ENCODE measurements around the gene CXCL3. TPM values are rescaled to one million over a fixed set of nuclear protein-coding genes. Genes with fewer than 3 reads are reported as not detected.
A peak's percentile ranks its signal among the peaks of the same experiment; 100 is the strongest.

Gene CXCL3
- total and polyA plus RNA-seq, 9 of the 15 experiments (the other 6 are each of a cell fraction or from before 2014, with no cell fraction given) = 2.3 to 8.9 (median 6.1) TPM

GRCh38 chr4:74038425-74039314 is at the start of gene CXCL3 (continued):
- TF ChIP-seq NELFE (IDR thresholded peaks at IDR 0.05; ENCODE audit: insufficient read depth, insufficient read length) (no peak), FOXM1 (IDR thresholded peaks at IDR 0.05; ENCODE audit: low read depth) (no peak), FOXM1 (CRISPR knock-in tag; IDR thresholded peaks at IDR 0.05; ENCODE audit: low read depth) (no peak), HMG20A (CRISPR knock-in tag; conservative IDR thresholded peaks at IDR 0.05) (no peak), ARNT (IDR thresholded peaks at IDR 0.05) (no peak; a peak in 1 of 4 replicates), POLR2AphosphoS5 (IDR thresholded peaks at IDR 0.05; ENCODE audit: control insufficient read depth, insufficient read depth, low read depth, low read length) (peak; percentile 59), MCM3 (IDR thresholded peaks at IDR 0.05) (no peak), ZKSCAN3 (CRISPR knock-in tag; IDR thresholded peaks at IDR 0.05) (no peak), CCAR2 (IDR thresholded peaks at IDR 0.05; ENCODE audit: low read depth, low read length) (no peak), LCOR (CRISPR knock-in tag; IDR thresholded peaks at IDR 0.05) (no peak), ATF7 (IDR thresholded peaks at IDR 0.05) (peak; percentile 66; the same call in 1 of the 2 replicates), NFATC3 (IDR thresholded peaks at IDR 0.05) (no peak), PHTF2 (CRISPR knock-in tag; IDR thresholded peaks at IDR 0.05) (no peak), GABPB1 (CRISPR knock-in tag; IDR thresholded peaks at IDR 0.05) (peak; percentile 38; the same call in 1 of the 2 replicates), ZBTB26 (CRISPR knock-in tag; IDR thresholded peaks at IDR 0.05) (0 out of 2 replicates have a peak, but pooled peaks have one; percentile 3), BMI1 (IDR thresholded peaks at IDR 0.05; ENCODE audit: low read length) (no peak), RBM25 (IDR thresholded peaks at IDR 0.05; ENCODE audit: low read depth, low read length, severe bottlenecking) (no peak), HMGN3 (IDR thresholded peaks at IDR 0.05; ENCODE audit: borderline replicate concordance, extremely low read depth, insufficient read length, low read depth, low read length) (peak; percentile 79), KDM1A (IDR thresholded peaks at IDR 0.05) (no peak), ZNF140 (CRISPR knock-in tag; IDR thresholded peaks at IDR 0.05) (no peak), NFRKB (IDR thresholded peaks at IDR 0.05; ENCODE audit: low read depth) (no peak), ZFX (CRISPR knock-in tag; IDR thresholded peaks at IDR 0.05) (peak; percentile 75), HES1 (IDR thresholded peaks at IDR 0.05; ENCODE audit: low read depth) (no peak), DMBX1 (CRISPR knock-in tag; IDR thresholded peaks at IDR 0.05; ENCODE audit: borderline replicate concordance) (no peak), CBX5 (IDR thresholded peaks at IDR 0.05; ENCODE audit: borderline replicate concordance, low read depth) (no peak), SAFB (IDR thresholded peaks at IDR 0.05; ENCODE audit: borderline replicate concordance, low read depth, low read length) (peak; percentile 65; the same call in 1 of the 2 replicates), ZNF395 (CRISPR knock-in tag; IDR thresholded peaks at IDR 0.05) (peak; percentile 59; the same call in 1 of the 2 replicates), TAF1 (IDR thresholded peaks at IDR 0.05; ENCODE audit: control insufficient read depth, extremely low read depth, insufficient read depth, low read length, severe bottlenecking) (peak; percentile 64)

Data from K562 (cell line).